ENCODE measurements around the gene GLI1. TPM values are rescaled to one million over a fixed set of nuclear protein-coding genes. Genes with fewer than 3 reads are reported as not detected.

GLI1 gene
- total and polyA plus RNA-seq, 2 of the 13 experiments (the other 11 are each of a cell fraction or from before 2014, with no cell fraction given), result 0.09 to 0.20 TPM

DNA sequence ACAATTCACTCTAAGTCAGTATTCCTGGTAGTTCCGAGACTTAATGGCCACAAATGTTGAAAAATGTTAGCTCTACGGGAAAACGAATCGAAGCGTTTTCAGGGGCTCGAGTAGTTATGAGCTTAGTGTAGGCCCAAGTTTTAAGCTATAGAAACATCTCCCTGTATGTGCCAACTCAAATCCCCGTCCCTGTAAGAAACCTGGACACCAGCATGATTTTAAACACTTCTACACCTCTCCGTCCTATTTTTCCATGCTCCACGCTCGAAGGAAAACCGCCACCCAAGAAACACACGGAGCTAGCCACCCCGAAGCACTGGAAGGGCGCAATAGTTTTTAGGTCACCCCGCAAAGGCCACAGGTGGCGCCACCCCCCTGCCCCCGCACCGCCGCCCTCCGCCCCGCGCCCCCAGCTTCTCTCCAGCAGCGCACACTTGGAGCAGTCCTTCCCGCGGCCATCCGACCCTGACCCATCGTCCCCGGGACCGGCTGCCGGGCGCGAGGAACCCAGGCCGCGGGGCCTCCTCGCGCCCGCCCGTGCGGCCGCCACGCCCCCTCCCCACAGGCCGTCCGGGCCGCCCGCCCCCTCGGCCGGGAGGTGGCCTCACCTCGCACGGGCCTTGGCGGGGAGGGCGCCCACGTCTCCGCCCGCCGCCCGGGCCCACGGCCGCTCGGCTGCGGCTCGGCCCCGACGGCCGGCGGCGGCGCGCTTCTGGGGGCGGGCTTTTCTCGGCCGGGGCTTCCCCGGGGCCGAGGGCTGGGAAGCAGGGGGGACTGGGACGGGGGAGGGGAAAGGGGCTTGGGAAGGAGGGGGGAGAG is 29.3 kb upstream of the GLI1 start (continued):
- TF ChIP-seq, protein P1, sequence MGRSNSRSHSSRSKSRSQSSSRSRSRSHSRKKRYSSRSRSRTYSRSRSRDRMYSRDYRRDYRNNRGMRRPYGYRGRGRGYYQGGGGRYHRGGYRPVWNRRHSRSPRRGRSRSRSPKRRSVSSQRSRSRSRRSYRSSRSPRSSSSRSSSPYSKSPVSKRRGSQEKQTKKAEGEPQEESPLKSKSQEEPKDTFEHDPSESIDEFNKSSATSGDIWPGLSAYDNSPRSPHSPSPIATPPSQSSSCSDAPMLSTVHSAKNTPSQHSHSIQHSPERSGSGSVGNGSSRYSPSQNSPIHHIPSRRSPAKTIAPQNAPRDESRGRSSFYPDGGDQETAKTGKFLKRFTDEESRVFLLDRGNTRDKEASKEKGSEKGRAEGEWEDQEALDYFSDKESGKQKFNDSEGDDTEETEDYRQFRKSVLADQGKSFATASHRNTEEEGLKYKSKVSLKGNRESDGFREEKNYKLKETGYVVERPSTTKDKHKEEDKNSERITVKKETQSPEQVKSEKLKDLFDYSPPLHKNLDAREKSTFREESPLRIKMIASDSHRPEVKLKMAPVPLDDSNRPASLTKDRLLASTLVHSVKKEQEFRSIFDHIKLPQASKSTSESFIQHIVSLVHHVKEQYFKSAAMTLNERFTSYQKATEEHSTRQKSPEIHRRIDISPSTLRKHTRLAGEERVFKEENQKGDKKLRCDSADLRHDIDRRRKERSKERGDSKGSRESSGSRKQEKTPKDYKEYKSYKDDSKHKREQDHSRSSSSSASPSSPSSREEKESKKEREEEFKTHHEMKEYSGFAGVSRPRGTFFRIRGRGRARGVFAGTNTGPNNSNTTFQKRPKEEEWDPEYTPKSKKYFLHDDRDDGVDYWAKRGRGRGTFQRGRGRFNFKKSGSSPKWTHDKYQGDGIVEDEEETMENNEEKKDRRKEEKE (IDR thresholded peaks at IDR 0.05), result no peak
- no peak for TF ChIP-seq CBX1 (IDR thresholded peaks at IDR 0.05; ENCODE audit: low read depth)
- TF ChIP-seq, protein P2, sequence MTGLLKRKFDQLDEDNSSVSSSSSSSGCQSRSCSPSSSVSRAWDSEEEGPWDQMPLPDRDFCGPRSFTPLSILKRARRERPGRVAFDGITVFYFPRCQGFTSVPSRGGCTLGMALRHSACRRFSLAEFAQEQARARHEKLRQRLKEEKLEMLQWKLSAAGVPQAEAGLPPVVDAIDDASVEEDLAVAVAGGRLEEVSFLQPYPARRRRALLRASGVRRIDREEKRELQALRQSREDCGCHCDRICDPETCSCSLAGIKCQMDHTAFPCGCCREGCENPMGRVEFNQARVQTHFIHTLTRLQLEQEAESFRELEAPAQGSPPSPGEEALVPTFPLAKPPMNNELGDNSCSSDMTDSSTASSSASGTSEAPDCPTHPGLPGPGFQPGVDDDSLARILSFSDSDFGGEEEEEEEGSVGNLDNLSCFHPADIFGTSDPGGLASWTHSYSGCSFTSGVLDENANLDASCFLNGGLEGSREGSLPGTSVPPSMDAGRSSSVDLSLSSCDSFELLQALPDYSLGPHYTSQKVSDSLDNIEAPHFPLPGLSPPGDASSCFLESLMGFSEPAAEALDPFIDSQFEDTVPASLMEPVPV (CRISPR knock-in tag; IDR thresholded peaks at IDR 0.05), result no peak
- no peak for TF ChIP-seq GATA4 (IDR thresholded peaks at IDR 0.05; ENCODE audit: borderline replicate concordance, low read depth)
- TF ChIP-seq TGIF2 (CRISPR knock-in tag; IDR thresholded peaks at IDR 0.05), result no peak
- TF ChIP-seq ZNF572 (CRISPR knock-in tag; IDR thresholded peaks at IDR 0.05), result no peak
- TF ChIP-seq HCFC1 (IDR thresholded peaks at IDR 0.05; ENCODE audit: low read depth, low read length), result no peak
- TF ChIP-seq ZNF674 (CRISPR knock-in tag; IDR thresholded peaks at IDR 0.05; ENCODE audit: low read depth), result no peak
- TF ChIP-seq ZNF251 (CRISPR knock-in tag; IDR thresholded peaks at IDR 0.05), result no peak
- TF ChIP-seq CCDC6 (CRISPR knock-in tag; IDR thresholded peaks at IDR 0.05), result peak; percentile 74
- TF ChIP-seq MXI1 (IDR thresholded peaks at IDR 0.05; ENCODE audit: borderline replicate concordance, low read depth, low read length), result peak; percentile 24; the same call in 1 of the 3 replicates
- no peak for TF ChIP-seq ATRX (CRISPR knock-in tag; IDR thresholded peaks at IDR 0.05; ENCODE audit: borderline replicate concordance)
- no peak for TF ChIP-seq MAFG (CRISPR knock-in tag; IDR thresholded peaks at IDR 0.05)
- TF ChIP-seq ESRRA (CRISPR knock-in tag; IDR thresholded peaks at IDR 0.05; ENCODE audit: low read depth), result no peak
- TF ChIP-seq GATAD1 (CRISPR knock-in tag; IDR thresholded peaks at IDR 0.05), result no peak
- TF ChIP-seq ZNF549 (CRISPR knock-in tag; IDR thresholded peaks at IDR 0.05), result no peak
- 0 out of 4 replicates have a peak, but pooled peaks of 1 of the 2 experiments have one; percentile 30 for TF ChIP-seq KLF16 (CRISPR knock-in tag; IDR thresholded peaks at IDR 0.05)
- 0 out of 2 replicates have a peak, but pooled peaks have one; percentile 20 for TF ChIP-seq GTF2F1 (IDR thresholded peaks at IDR 0.05; ENCODE audit: low read length)
- TF ChIP-seq, protein P3, sequence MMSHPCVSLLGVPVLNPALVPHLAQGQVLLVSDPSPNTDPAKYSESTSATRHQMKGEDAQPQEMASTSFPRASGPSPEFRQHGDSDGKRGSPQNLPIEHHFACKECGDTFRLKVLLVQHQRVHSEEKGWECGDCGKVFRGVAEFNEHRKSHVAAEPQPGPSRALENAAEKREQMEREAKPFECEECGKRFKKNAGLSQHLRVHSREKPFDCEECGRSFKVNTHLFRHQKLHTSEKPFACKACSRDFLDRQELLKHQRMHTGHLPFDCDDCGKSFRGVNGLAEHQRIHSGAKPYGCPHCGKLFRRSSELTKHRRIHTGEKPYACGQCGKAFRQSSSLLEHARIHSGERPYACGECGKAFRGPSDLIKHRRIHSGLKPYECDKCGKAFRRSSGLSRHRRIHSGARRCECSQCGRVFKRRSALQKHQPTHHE (CRISPR knock-in tag; IDR thresholded peaks at IDR 0.05; ENCODE audit: borderline replicate concordance), result no peak
- no peak for TF ChIP-seq ZNF546 (CRISPR knock-in tag; conservative IDR thresholded peaks at IDR 0.05)
- TF ChIP-seq, protein P4, sequence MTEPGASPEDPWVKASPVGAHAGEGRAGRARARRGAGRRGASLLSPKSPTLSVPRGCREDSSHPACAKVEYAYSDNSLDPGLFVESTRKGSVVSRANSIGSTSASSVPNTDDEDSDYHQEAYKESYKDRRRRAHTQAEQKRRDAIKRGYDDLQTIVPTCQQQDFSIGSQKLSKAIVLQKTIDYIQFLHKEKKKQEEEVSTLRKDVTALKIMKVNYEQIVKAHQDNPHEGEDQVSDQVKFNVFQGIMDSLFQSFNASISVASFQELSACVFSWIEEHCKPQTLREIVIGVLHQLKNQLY (CRISPR knock-in tag; IDR thresholded peaks at IDR 0.05), result peak; percentile 17; the same call in 1 of the 2 replicates

Measured in HepG2 (cell line).